AG20443 (cell line): ENCODE data around the gene MUSTN1.

Experiments used
- DNase-seq: peaks from one replicate; pipeline ENCODE4 v3.0.0; 2012; ENCODE audit warnings: low spot score, mixed read lengths

MUSTN1 gene

DNA sequence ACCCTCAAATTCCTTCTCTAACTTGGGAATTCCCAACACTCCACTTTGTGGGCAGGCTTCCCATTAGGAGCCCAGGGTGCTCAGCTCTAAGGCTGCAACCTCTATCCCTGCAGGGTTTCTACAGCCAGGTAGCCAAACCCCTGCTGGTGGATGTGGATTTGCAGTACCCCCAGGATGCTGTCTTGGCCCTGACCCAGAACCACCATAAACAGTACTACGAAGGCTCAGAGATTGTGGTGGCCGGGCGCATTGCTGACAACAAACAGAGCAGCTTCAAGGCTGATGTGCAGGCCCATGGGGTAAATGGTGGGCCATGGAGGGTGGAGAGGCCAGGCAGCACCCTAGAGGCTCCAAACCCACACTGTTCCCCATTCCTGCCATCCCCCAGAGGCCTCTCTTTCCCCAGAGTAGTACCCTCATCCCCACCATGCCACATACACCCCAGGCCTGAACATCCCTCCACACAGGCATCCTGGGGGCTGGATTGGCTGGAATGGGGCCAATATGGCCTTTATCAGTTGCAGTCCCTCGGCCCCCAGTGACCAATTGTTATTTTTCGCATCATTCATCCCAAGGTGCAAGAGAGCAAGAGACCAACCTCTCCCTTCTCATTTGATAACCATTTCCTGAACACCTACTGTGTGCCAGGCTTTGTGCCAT is 49.8 kb downstream of the MUSTN1 start:
- no peak for DNase-seq

DNA sequence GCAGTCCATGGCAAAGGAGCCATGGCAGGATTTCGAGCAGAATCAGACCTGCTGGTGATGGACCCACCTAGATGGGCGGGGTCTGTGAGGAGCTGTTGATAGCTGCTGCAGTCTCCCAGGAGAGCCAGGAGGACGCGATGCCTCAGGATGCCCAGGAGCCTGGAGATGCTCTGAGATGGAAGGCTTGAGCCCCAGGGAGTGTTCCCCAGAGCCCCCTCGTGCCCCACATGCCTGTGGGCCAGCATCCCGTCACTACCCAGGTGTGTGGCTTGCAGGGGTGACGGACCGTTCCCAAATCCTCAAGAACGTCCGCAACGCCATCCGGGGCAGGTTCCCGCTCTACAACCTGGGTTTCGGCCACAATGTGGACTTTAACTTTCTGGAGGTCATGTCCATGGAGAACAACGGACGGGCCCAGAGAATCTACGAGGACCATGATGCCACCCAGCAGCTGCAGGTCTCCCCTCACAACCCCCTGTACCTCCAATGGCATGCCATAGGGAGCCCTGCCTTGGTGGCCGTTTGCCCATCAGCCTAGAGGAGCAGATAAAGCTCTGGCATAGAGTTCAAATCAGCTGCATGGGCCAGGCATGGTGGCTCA is 50.7 kb downstream of the MUSTN1 start:
- DNase-seq, result no peak

DNA sequence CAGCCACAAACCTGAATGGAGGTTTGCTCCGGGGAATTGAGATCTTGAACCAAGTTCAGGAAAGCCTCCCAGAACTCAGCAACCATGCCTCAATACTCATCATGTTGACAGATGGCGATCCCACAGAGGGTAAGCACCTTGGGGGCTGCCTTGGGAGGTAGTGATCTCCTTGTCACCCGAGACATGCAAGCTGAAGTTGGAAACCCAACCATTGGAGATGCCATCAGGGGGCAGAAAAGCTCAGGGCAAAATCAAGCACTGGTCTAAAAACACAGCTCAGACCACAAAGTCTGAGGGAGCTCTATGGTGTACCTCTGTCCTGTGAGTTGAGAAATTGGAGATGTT is 51.6 kb downstream of the MUSTN1 start:
- no peak for DNase-seq
